H9 (cell line): ENCODE measurements around the gene SLC47A2. TPM values are rescaled to one million over a fixed set of nuclear protein-coding genes. Genes with fewer than 3 reads are reported as not detected.

Experiments used
- DNase-seq: peaks from one replicate; pipeline ENCODE4 v3.0.0-alpha.2; 2017
- H2AFZ ChIP-seq: one replicate; pipeline ENCODE4 v1.6.1; 2013; ENCODE audit warnings: mild to moderate bottlenecking, low read length, control low read depth, moderate library complexity
- H2AK5ac ChIP-seq: 2 replicates; pipeline ENCODE4 v1.6.1; 2013; ENCODE audit warnings: low read length, control low read depth, mixed read lengths; ENCODE audit not compliant: insufficient read length
- H2BK120ac ChIP-seq: one replicate; pipeline ENCODE4 v1.6.1; 2013; ENCODE audit warnings: low read depth, mild to moderate bottlenecking, low read length, control low read depth, inconsistent platforms; ENCODE audit not compliant: poor library complexity, severe bottlenecking
- H2BK12ac ChIP-seq: 2 replicates; pipeline ENCODE4 v1.6.1; 2013; ENCODE audit warnings: low read length, control low read depth, mixed read lengths, low read depth; ENCODE audit not compliant: insufficient read length
- H2BK15ac ChIP-seq: 2 replicates; pipeline ENCODE4 v1.6.1; 2013; ENCODE audit warnings: low read depth, low read length, control low read depth
- H2BK20ac ChIP-seq: one replicate; pipeline ENCODE4 v1.6.1; 2013; ENCODE audit warnings: low read depth, mild to moderate bottlenecking, low read length, control low read depth, inconsistent platforms; ENCODE audit not compliant: poor library complexity, severe bottlenecking
- H2BK5ac ChIP-seq: 2 replicates; pipeline ENCODE4 v1.6.1; 2013; ENCODE audit warnings: low read length, control low read depth, mixed read lengths; ENCODE audit not compliant: insufficient read length
- H3K14ac ChIP-seq: 2 replicates; pipeline ENCODE4 v1.6.1; 2013; ENCODE audit warnings: low read length, control low read depth; ENCODE audit not compliant: insufficient read depth
- H3K18ac ChIP-seq: 2 replicates; pipeline ENCODE4 v1.6.1; 2013; ENCODE audit warnings: low read depth, mild to moderate bottlenecking, mixed read lengths, low read length, control low read depth; ENCODE audit not compliant: insufficient read length
- H3K23ac ChIP-seq: 2 replicates; pipeline ENCODE4 v1.6.1; 2013; ENCODE audit warnings: low read length, control low read depth, mixed read lengths, low read depth; ENCODE audit not compliant: insufficient read length
- H3K23me2 ChIP-seq: 2 replicates; pipeline ENCODE4 v1.6.1; 2013; ENCODE audit warnings: low read depth, mild to moderate bottlenecking, mixed read lengths, low read length, control low read depth; ENCODE audit not compliant: insufficient read length, poor library complexity, severe bottlenecking
- H3K27ac ChIP-seq: 2 replicates; pipeline ENCODE4 v1.5.1; 2013; ENCODE audit warnings: low read length, control low read depth, mixed read lengths, low read depth; ENCODE audit not compliant: insufficient read length
- H3K27me3 ChIP-seq: 2 replicates; pipeline ENCODE4 v1.6.1; 2013; ENCODE audit warnings: low read length, control low read depth, inconsistent platforms; ENCODE audit not compliant: insufficient read depth
- H3K4ac ChIP-seq: 2 replicates; pipeline ENCODE4 v1.6.1; 2013; ENCODE audit warnings: low read depth, mild to moderate bottlenecking, control low read depth, inconsistent platforms, low read length, moderate library complexity
- H3K4me1 ChIP-seq: 2 replicates; pipeline ENCODE4 v1.6.1; 2013; ENCODE audit warnings: low read length, control low read depth, inconsistent platforms; ENCODE audit not compliant: insufficient read depth
- H3K4me2 ChIP-seq: 2 replicates; pipeline ENCODE4 v1.6.1; 2013; ENCODE audit warnings: low read length, control low read depth, mixed read lengths; ENCODE audit not compliant: insufficient read length, insufficient read depth
- H3K56ac ChIP-seq: 2 replicates; pipeline ENCODE4 v1.6.1; 2013; ENCODE audit warnings: low read depth, mild to moderate bottlenecking, mixed read lengths, low read length, control low read depth; ENCODE audit not compliant: insufficient read length
- H3K79me1 ChIP-seq: 2 replicates; pipeline ENCODE4 v1.6.1; 2013; ENCODE audit warnings: low read depth, mild to moderate bottlenecking, moderate library complexity, low read length, control low read depth, inconsistent platforms; ENCODE audit not compliant: insufficient read depth, poor library complexity, severe bottlenecking
- H3K79me2 ChIP-seq: 2 replicates; pipeline ENCODE4 v1.6.1; 2013; ENCODE audit warnings: low read length, control low read depth, inconsistent platforms; ENCODE audit not compliant: insufficient read depth
- H3K9ac ChIP-seq: 2 replicates; pipeline ENCODE4 v1.6.1; 2013; ENCODE audit warnings: low read length, control low read depth, mixed read lengths; ENCODE audit not compliant: insufficient read length; ENCODE audit errors: extremely low read depth
- H3K9me3 ChIP-seq: one replicate; pipeline ENCODE4 v1.6.1; 2013; ENCODE audit warnings: low read depth, low read length, inconsistent platforms; ENCODE audit not compliant: control insufficient read depth
- H3T11ph ChIP-seq: one replicate; pipeline ENCODE4 v1.6.1; 2013; ENCODE audit warnings: mild to moderate bottlenecking, low read length, control low read depth, inconsistent platforms
- H4K20me1 ChIP-seq: one replicate; pipeline ENCODE4 v1.6.1; 2013; ENCODE audit not compliant: control insufficient read depth, insufficient read length, insufficient read depth
- H4K5ac ChIP-seq: 2 replicates; pipeline ENCODE4 v1.6.1; 2013; ENCODE audit warnings: low read depth, mild to moderate bottlenecking, mixed read lengths, low read length, control low read depth; ENCODE audit not compliant: insufficient read length
- H4K8ac ChIP-seq: replicated peaks from 2 replicates; pipeline ENCODE4 v1.6.1; 2013; ENCODE audit warnings: low read length, control low read depth, mixed read lengths, low read depth; ENCODE audit not compliant: insufficient read length
- H4K91ac ChIP-seq: 2 replicates; pipeline ENCODE4 v1.6.1; 2013; ENCODE audit warnings: low read depth, mild to moderate bottlenecking, moderate library complexity, mixed read lengths, low read length, control low read depth; ENCODE audit not compliant: insufficient read length
- H3K27ac Mint-ChIP-seq, 3 experiments: 2 replicates in 2 of 3; 3 replicates in 1 of 3; pipeline ENCODE4 v1.8.0; 2020 to 2021; ENCODE audit warnings: mixed read lengths in 3 of 3, mild to moderate bottlenecking in 1 of 3, moderate library complexity in 1 of 3
- H3K27me3 Mint-ChIP-seq: 2 replicates; pipeline ENCODE4 v1.8.0; 2021; ENCODE audit warnings: low read depth, mild to moderate bottlenecking, moderate library complexity, mixed read lengths
- H3K36me3 Mint-ChIP-seq, 3 experiments: 2 replicates in 2 of 3; 3 replicates in 1 of 3; pipeline ENCODE4 v1.8.0; 2020 to 2021; ENCODE audit warnings: low read depth in 3 of 3, mixed read lengths in 3 of 3; ENCODE audit not compliant: insufficient read depth in 1 of 3
- H3K4me1 Mint-ChIP-seq, 2 experiments: 2 replicates each; pipeline ENCODE4 v1.8.0; 2020; ENCODE audit warnings: mixed read lengths in 2 of 2
- H3K4me3 Mint-ChIP-seq, 2 experiments: 2 replicates in 1 of 2; 3 replicates in 1 of 2; pipeline ENCODE4 v1.8.0; 2020 to 2021; ENCODE audit warnings: mild to moderate bottlenecking in 2 of 2, mixed read lengths in 2 of 2, moderate library complexity in 1 of 2
- H3K9me3 Mint-ChIP-seq, 2 experiments: 2 replicates in 1 of 2; 3 replicates in 1 of 2; pipeline ENCODE4 v1.8.0; 2020; ENCODE audit warnings: mild to moderate bottlenecking in 2 of 2, mixed read lengths in 2 of 2, moderate library complexity in 1 of 2
- CTCF ChIP-seq: fragments of 200-600 bp; sonication (generic); conservative IDR thresholded peaks from 3 replicates; pipeline ENCODE4 v1.8.0; 2021; ENCODE audit warnings: antibody characterized with exemption, mild to moderate bottlenecking
- WGBS: extraction: QIAGEN DNeasy Blood & Tissue Kit; methylation state at CpG from one replicate; pipeline ENCODE4 v1.1.7; 2013; ENCODE audit warnings: missing lambda C conversion rate, low lambda C conversion rate, mixed read lengths; ENCODE audit not compliant: insufficient read length; ENCODE audit errors: extremely low coverage; 5-methylcytosine and 5-hydroxymethylcytosine counted together
- total RNA-seq: library from RNA; stranded (reverse); gene quantifications from 2 replicates; pipeline ENCODE4 v1.2.1, GENCODE V29; 2021

SLC47A2 gene
- total RNA-seq, 1 experiment from 2014 or later = not detected

- peaks cover 0 to 7% of the 10 kb centered on the region in 2 experiments; a peak in 2 of 4 replicates for H3K4me1 Mint-ChIP-seq
- Histone ChIP-seq H2BK5ac (no peak overlapping the region), H3K27me3 (no peaks in the 10 kb centered on the region), H3K79me2 (peaks cover 11% of the 10 kb centered on the region; the same call in 1 of the 2 replicates), H2AFZ (no peak overlapping the region), H3K4ac (no peak overlapping the region), H3K56ac (no peak overlapping the region), H3K4me1 (no peaks in the 10 kb centered on the region), H4K5ac (no peak overlapping the region), H2BK120ac (no peak overlapping the region), H3K79me1 (peaks cover 6% of the 10 kb centered on the region), H2BK20ac (no peak overlapping the region), H2BK15ac (no peak overlapping the region), H4K91ac (no peak overlapping the region), H3K4me2 (no peak overlapping the region), H3K18ac (no peak overlapping the region), H4K8ac (no peak overlapping the region), H3K23ac (no peak overlapping the region), H2BK12ac (no peak overlapping the region), H3K27ac (no peak overlapping the region), H2AK5ac (no peak overlapping the region), H3K9me3 (peaks cover 11% of the 10 kb centered on the region), H3T11ph (no peak overlapping the region), H4K20me1 (peaks cover 2% of the 10 kb centered on the region), H3K9ac (no peak overlapping the region), H3K14ac (no peak overlapping the region), H3K23me2 (no peaks in the 10 kb centered on the region)
- peaks cover 53 to 86% (median 68%) of the 10 kb centered on the region in 3 experiments for H3K36me3 Mint-ChIP-seq
- no peak overlapping the region for H3K27ac Mint-ChIP-seq
- no peak overlapping the region for H3K4me3 Mint-ChIP-seq
- no CpG with 5 or more reads among the region's 4 CpGs for WGBS
- H3K9me3 Mint-ChIP-seq = peaks cover 19 to 22% of the 10 kb centered on the region in 2 experiments
- no peaks in the 10 kb centered on the region for H3K27me3 Mint-ChIP-seq
- TF ChIP-seq CTCF = no peak
- no peak for DNase-seq
Observed at GRCh38 chr17:19656336-19656735, 60.0 kb downstream of the SLC47A2 start.
